Stimulated activated CD4-positive, alpha-beta T cell treated with anti-CD3 and anti-CD28 coated beads, Interleukin-15, amount 100 ng/mL, for 48 hours (primary cell): ENCODE data around the gene SDK1.

Experiments
- DNase-seq, 2 donors: peaks; one replicate each; pipeline ENCODE4 v3.0.0-alpha.2; 2020; ENCODE audit warnings: low read depth in 2 of 2

Gene SDK1

GRCh38 chr7:4015996-4016395 is 714.9 kb downstream of the SDK1 start:
- DNase-seq: no peak

GRCh38 chr7:4017081-4017480 is 716.0 kb downstream of the SDK1 start:
- DNase-seq: no peak

GRCh38 chr7:4017785-4018184 is 716.7 kb downstream of the SDK1 start:
- no peak for DNase-seq

DNA sequence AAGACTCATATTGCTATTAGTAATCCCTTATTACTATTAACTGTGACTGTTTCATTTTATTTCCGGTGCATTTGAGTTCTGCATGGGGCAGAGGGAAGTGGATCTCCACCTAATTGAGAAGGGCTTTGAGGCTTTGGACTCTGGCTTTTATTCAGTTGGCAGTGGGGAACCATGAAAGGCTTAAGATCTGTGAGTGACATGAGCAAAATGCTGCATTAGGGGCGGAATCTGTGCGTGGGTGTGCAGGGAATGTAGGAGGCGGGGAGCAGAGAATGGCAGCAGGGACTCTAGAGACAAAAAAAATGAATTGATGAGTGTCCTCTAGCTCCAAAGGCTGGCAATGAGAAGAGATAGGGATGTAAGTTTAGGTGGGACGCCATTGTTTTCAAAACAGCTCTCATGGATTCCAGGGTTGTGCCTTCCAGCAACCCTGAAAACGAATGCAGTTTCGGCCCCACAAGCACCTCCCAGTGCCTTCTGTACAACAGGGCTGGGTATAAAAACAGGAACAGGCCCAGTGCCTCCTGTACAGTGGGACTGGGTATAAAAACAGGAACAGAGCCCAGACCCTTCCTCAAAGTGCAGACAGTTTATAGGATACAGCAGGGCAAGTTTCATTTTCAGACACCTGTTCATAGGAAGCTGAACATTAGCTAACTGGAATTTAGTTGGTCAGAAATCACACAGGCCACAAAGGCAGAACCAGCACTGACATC is 717.7 kb downstream of the SDK1 start:
- no peak for DNase-seq

GRCh38 chr7:4020086-4020485 is 719.0 kb downstream of the SDK1 start:
- DNase-seq: no peak

DNA sequence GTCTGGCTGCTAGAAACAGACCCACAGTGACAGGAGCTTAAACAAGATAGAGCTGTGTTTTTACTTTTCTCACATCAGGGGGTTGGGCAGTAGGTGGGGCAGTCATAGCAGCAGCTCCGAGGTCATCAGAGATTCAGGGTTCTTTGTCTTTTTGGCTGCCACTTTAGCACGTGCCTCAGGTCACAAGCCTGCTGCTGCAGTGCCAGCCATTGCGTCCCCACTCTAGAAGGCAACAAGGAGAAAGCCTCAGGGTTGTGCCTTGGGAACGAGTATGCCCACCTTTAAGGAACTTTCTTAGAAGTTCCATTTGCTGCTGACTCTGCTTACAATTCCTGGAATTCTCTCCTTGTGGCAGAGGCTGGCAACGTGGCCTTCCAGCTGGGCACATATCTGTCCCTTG is 720.4 kb downstream of the SDK1 start:
- no peak for DNase-seq

DNA sequence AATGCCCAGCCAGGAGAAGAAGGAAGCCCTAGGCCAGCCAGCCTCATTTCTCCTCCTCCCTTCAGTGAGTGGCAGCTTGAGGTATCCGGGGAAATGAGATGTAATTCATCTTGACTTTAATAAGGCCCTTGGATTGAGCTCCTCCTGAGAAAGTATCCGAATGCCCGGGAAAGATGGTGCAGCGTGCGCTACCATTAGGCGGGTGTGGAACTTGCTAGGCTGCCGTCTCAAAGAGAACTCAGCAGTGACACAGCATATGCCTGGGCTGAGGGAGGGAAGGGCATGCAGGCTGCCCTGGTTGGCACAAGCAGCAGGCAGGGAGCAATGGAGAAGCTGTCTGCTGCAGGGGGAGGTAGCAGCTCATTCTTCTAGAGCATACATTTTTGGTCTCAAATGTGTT is 721.2 kb downstream of the SDK1 start:
- no peak for DNase-seq

DNA sequence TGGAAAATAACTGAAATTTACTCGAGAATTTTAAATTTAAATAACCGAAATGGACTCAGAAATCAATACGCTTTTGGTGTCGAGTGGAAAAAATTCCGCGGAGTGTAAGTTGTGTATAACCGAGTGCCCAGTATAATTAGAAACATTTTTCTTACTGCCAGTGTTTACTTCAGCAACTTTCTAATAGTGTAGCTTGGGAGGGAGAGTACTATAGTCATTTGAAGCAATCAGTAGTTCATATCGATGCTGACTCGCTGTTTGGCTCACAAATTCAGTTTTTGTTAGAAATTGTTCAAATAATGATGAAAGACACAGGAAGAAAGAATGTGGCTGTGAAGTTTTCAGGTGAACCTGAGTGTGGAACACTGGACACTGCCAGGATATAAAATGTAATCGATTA is 722.5 kb downstream of the SDK1 start:
- no peak for DNase-seq

DNA sequence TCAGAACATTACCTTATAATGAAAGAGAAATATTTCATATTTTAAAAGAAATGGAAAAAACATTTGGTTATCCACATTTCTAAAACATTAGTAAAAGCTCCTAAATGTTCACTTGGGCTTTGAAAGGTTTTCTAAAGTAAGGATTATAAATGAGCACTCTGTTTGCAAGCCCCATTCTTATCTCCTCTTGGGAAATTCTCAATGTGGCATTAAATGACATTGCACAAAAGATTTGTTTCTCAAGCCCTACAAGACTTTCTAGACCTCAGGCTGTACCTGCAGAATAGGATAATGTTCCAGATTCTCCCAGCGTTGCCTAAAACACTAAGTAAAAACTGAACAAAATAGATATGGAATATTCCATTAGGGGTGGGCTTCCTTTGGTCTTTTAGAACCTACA is 723.1 kb downstream of the SDK1 start:
- no peak for DNase-seq

DNA sequence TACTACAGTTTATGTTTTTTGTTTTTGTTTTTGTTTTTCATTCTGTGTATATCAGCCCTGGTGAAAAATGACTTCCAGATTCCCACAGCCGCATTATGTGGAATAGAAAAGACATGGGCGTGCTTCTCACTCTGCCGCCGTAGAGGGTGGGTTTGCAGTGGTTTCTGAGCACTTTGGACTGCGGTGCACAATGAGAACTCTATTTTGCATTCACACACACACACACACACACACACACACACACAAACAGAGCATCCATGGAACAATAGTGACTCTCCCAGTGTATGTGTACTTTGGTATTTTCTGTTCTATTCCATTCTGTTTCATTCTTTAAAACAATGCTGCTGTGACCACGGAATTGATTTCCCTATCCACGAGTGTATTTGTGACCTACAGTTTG is 723.8 kb downstream of the SDK1 start:
- DNase-seq: no peak

GRCh38 chr7:4025210-4025609 is 724.2 kb downstream of the SDK1 start:
- DNase-seq: no peak

DNA sequence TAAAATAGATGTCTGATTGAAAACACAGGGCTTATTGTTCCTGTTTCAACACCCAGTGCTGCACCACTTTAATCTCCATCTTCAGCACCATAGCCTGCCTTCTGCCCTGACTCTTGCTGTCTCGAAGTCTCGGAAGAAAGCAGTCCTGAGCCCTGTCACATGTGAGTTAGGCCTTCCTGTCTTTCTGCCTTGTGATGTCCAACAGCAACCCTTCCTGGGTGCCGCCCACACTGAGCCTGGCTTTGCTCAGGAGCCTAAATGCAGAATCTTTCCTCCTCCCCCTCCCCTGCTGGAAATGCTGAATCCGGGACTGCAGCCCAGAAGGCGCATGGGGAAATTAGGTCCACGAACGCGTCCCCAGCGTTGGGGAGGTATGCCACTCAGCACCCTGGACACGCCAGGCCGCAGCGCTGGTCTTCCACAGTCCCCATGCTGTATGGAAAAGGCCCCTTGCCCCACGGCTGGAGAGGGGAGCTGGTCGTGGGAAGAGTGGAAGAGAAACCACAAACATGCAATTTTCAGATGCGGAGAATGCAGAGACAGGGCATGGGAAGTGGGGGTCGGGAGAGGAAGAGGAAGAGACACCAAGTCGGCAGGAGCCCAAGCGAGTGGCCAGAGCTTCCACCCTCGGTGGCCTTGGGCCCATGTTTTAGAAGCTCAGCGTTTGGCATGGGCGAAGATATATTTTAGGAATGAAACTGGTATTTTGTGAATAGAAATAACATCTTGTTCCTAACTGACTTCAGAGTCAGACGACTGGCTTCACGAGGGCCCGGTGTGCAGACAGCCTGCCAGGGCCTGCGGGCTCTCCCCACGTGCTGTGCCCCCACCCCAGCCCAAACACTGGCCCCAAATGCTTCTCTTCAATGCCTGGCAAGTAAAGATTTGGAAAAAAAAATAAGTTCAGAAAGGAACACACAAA is 724.9 kb downstream of the SDK1 start:
- no peak for DNase-seq

- DNase-seq: no peak
Measured at GRCh38 chr7:4026941-4027486, 726.0 kb downstream of the SDK1 start.

DNA sequence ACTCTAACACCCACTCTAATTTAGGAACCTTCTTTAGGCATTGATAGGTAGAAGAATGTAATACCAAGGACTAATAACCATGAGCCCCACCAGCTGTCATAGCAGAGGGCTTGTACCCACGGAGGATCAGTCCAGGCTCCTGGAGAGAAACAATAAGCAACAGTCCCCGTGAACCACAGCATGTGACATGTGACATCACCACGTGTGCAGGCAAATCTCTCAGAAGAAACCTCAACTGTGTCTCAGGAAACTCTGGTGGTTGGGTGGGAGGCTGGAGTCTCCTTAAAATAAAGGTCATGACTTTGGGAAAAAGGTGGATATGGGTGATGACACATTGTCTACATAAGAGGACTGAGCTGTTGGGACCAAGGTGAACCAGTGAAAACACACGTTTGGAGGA is 727.2 kb downstream of the SDK1 start:
- no peak for DNase-seq

GRCh38 chr7:4029941-4030340 is 728.9 kb downstream of the SDK1 start:
- DNase-seq: no peak

- no peak for DNase-seq
Measured at GRCh38 chr7:4030346-4030950, 729.4 kb downstream of the SDK1 start.

DNA sequence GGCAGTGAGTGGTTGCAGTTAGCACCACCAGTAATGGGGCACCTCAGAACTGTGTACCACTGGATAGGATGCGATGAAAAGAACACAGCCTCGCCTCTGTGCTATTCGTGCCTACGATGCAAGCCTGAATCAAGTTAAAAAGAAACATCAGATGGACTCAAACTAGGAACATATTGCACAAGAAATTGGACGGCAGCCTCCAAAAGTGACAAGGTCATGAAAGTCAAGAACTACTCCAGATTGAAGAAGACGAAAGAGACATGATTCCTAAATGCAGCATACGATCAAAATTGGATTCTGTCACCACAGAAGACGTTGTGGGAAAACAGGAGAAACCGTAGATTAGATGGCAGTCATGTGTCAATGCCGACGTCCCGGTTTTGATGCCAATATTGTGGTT is 732.9 kb downstream of the SDK1 start:
- no peak for DNase-seq

DNA sequence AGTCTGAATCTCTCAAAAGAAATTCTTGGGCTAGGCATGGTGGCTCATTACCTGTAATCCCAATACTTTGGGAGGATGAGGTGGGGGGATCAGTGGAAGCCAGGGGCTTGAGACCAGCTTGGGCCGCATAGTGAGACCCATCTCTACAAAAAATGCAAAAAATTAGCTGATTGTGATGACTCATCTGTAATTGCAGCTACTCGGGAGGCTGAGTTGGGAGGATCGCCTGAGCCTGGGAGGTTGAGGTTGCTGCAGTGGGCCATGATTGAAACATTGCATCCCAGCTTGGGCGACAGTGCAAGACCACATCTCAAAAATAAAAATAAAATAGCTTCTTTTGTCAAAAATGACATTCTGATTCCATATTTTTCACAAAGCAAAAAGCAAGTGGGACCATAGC is 736.3 kb downstream of the SDK1 start:
- no peak for DNase-seq

DNA sequence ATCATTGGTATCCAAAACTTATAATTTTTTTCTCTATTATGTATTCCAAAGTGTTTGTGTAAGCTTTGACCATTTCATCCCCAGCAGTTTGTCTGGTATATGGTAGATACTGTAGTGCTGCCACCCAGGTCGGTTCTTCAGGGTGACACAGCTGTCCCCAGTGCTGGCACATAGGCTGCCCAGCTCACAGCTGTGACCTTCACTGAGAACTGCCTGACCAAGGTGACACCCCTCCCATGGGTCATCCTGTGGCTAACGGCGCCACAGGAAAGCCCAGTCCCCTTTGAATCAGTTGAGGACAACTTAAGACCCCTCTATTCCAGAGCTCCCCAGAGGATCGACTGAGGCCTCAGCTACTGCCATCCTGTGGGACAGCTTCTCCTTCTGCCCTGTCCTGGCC is 736.8 kb downstream of the SDK1 start:
- no peak for DNase-seq

- DNase-seq: no peak
Measured at GRCh38 chr7:4040109-4040928, 739.3 kb downstream of the SDK1 start.

- DNase-seq: no peak
Measured at GRCh38 chr7:4042402-4043045, 741.5 kb downstream of the SDK1 start.
